ENCODE measurements around the gene CWF19L2. TPM values are rescaled to one million over a fixed set of nuclear protein-coding genes. Genes with fewer than 3 reads are reported as not detected.

Gene CWF19L2
- total RNA-seq, 1 experiment from 2014 or later = 7.0 TPM

DNA sequence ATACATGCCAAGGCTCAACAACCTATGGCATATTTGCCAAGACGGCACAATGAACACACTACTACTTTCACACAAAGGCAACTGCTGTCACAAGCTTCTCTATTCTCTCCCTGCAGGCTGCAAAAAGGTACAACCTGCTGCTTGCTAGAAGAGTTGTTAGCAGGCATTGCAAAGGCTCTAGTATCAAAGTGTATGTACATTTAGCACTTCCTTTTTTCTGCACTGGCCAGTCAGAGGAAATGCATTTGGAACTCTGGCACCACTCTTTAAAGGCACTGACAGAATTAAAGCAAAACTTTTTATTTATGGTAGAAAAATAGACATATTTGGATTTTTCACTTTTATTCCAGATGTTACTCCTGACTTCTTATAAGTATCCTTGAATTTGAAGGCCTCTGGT is 125.9 kb downstream of the CWF19L2 start:
- Histone ChIP-seq H3K27me3 (ENCODE audit: insufficient read depth, low read length) (no peaks in the 10 kb centered on the region), H3K4me3 (replicated peaks in 1 of 2; ENCODE audit: low read depth in 1 of 2, low read length in 2 of 2) (no peak overlapping the region), H3K4me1 (ENCODE audit: control insufficient read depth in 1 of 2, insufficient read depth in 2 of 2, low read length in 2 of 2) (no peaks in the 10 kb centered on the region), H3K36me3 (ENCODE audit: control insufficient read depth in 1 of 2, insufficient read depth in 2 of 2, low read length in 2 of 2) (no peaks in the 10 kb centered on the region), H2AFZ (ENCODE audit: low read depth, low read length, poor library complexity, severe bottlenecking) (no peak overlapping the region), H3K9ac (ENCODE audit: low read length) (no peak overlapping the region), H3K27ac (ENCODE audit: low read depth, low read length) (no peak overlapping the region), H3K9me3 (ENCODE audit: control insufficient read depth in 1 of 2, insufficient read depth in 1 of 2, low read depth in 1 of 2, low read length in 2 of 2) (no peaks in the 10 kb centered on the region), H3K4me2 (ENCODE audit: low read length) (no peak overlapping the region), H3K79me2 (ENCODE audit: insufficient read depth, low read length) (no peaks in the 10 kb centered on the region), H3K9me2 (ENCODE audit: insufficient read depth) (no peaks in the 10 kb centered on the region), H4K20me1 (ENCODE audit: insufficient read depth) (no peaks in the 10 kb centered on the region)
- ChIA-PET CTCF (no interaction called here), POLR2A (no interaction called here), RAD21 (ENCODE audit: low non-redundant PET in 1 of 2, low total read pairs in 2 of 2, uncharacterized antibody in 2 of 2, unreplicated experiment in 2 of 2) (no interaction called here)
- DNase-seq (ENCODE audit: low read depth, low spot score) (no peak), ATAC-seq (no peak)
- TF ChIP-seq POLR2A (IDR thresholded peaks at IDR 0.05; ENCODE audit: borderline replicate concordance, extremely low read depth, insufficient read depth, insufficient read length) (no peak), CEBPB (IDR thresholded peaks at IDR 0.05; ENCODE audit: low read depth) (no peak), JUND (IDR thresholded peaks at IDR 0.05) (no peak)
- no TSS peak for BruUV-seq (replicated peaks)
- intact Hi-C loops (cut with micrococcal nuclease) = no loop called here

DNA sequence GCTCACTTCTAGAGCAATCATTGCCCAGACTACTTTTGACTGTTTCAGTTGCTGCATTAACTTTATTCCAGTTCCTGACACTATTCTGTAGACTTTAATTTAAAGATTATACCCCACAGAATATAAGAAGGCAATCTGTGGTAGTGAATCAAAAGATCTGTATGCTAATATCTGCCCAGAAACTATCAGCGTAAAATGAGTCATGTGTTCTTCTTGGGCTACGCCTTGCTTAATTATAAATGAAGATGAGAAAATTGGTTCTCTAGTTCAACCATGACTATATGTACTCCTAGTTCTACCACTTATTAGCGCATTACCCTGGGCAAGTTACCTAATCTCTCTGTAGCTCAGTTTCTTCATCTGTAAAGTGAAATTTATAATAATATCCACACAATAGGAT is 128.5 kb downstream of the CWF19L2 start:
- intact Hi-C loops (cut with micrococcal nuclease) = no loop called here
- no peak overlapping the region for H3K9ac ChIP-seq (ENCODE audit: low read length)
- H3K4me1 ChIP-seq (ENCODE audit: control insufficient read depth in 1 of 2, insufficient read depth in 2 of 2, low read length in 2 of 2) = no peaks in the 10 kb centered on the region
- H3K9me3 ChIP-seq (ENCODE audit: control insufficient read depth in 1 of 2, insufficient read depth in 1 of 2, low read depth in 1 of 2, low read length in 2 of 2) = no peaks in the 10 kb centered on the region
- no peaks in the 10 kb centered on the region for H3K36me3 ChIP-seq (ENCODE audit: control insufficient read depth in 1 of 2, insufficient read depth in 2 of 2, low read length in 2 of 2)
- no peak overlapping the region for H2AFZ ChIP-seq (ENCODE audit: low read depth, low read length, poor library complexity, severe bottlenecking)
- ChIA-PET CTCF (no interaction called here), POLR2A (no interaction called here), RAD21 (ENCODE audit: low non-redundant PET in 1 of 2, low total read pairs in 2 of 2, uncharacterized antibody in 2 of 2, unreplicated experiment in 2 of 2) (no interaction called here)
- no peak for ATAC-seq
- no peak overlapping the region for H3K27ac ChIP-seq (ENCODE audit: low read depth, low read length)
- no peaks in the 10 kb centered on the region for H3K9me2 ChIP-seq (ENCODE audit: insufficient read depth)
- no TSS peak for BruUV-seq (replicated peaks)
- H4K20me1 ChIP-seq (ENCODE audit: insufficient read depth) = no peaks in the 10 kb centered on the region
- no peak for TF ChIP-seq POLR2A (IDR thresholded peaks at IDR 0.05; ENCODE audit: borderline replicate concordance, extremely low read depth, insufficient read depth, insufficient read length)
- TF ChIP-seq YY1 (IDR thresholded peaks at IDR 0.05; ENCODE audit: extremely low read depth, insufficient replicate concordance, low read depth, low read length) = no peak
- TF ChIP-seq, protein P1, sequence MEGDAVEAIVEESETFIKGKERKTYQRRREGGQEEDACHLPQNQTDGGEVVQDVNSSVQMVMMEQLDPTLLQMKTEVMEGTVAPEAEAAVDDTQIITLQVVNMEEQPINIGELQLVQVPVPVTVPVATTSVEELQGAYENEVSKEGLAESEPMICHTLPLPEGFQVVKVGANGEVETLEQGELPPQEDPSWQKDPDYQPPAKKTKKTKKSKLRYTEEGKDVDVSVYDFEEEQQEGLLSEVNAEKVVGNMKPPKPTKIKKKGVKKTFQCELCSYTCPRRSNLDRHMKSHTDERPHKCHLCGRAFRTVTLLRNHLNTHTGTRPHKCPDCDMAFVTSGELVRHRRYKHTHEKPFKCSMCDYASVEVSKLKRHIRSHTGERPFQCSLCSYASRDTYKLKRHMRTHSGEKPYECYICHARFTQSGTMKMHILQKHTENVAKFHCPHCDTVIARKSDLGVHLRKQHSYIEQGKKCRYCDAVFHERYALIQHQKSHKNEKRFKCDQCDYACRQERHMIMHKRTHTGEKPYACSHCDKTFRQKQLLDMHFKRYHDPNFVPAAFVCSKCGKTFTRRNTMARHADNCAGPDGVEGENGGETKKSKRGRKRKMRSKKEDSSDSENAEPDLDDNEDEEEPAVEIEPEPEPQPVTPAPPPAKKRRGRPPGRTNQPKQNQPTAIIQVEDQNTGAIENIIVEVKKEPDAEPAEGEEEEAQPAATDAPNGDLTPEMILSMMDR (IDR thresholded peaks at IDR 0.05 in 2 of 3, conservative IDR thresholded peaks at IDR 0.05 in 1 of 3; ENCODE audit: borderline replicate concordance in 1 of 3, insufficient read depth in 1 of 3, low read depth in 2 of 3, low read length in 2 of 3) = no peak
- no peak for TF ChIP-seq POLR2AphosphoS5 (IDR thresholded peaks at IDR 0.05; ENCODE audit: low read depth, low read length)
- no peak overlapping the region for H3K4me2 ChIP-seq (ENCODE audit: low read length)
- H3K4me3 ChIP-seq (replicated peaks in 1 of 2; ENCODE audit: low read depth in 1 of 2, low read length in 2 of 2) = no peak overlapping the region
- H3K27me3 ChIP-seq (ENCODE audit: insufficient read depth, low read length) = no peaks in the 10 kb centered on the region
- H3K79me2 ChIP-seq (ENCODE audit: insufficient read depth, low read length) = no peaks in the 10 kb centered on the region
- DNase-seq (ENCODE audit: low read depth, low spot score) = no peak

Measured in HCT116 (cell line).